ENCODE measurements around the gene ESPNL.
A peak's percentile ranks its signal among the peaks of the same experiment; 100 is the strongest.
"Not testable (repeated sequence)": the region's sequence is repeated elsewhere in the genome, so short reads cannot be mapped to it uniquely, and the experiment has no call there.

ESPNL gene

GRCh38 chr2:238065071-238065846 lies 34.9 kb upstream of the ESPNL start:
- H3K27ac Mint-ChIP-seq: no peak overlapping the region
- H3K36me3 Mint-ChIP-seq (ENCODE audit: low read depth): peaks cover 52% of the 10 kb centered on the region

GRCh38 chr2:238066218-238066617 lies 33.9 kb upstream of the ESPNL start:
- Mint-ChIP-seq H3K4me1 (ENCODE audit: low read depth) (peaks cover 64% of the 10 kb centered on the region), H3K36me3 (ENCODE audit: low read depth) (peaks cover 52% of the 10 kb centered on the region), H3K27ac (peak overlapping the region; percentile 2), H3K4me3 (no peak overlapping the region), H3K27me3 (ENCODE audit: low read depth) (no peaks in the 10 kb centered on the region), H3K9me3 (peaks cover 10% of the 10 kb centered on the region)

More at GRCh38 chr2:238065071-238065846, 34.9 kb upstream of the ESPNL start:
- H3K4me3 Mint-ChIP-seq: no peak overlapping the region
- peaks cover 10% of the 10 kb centered on the region for H3K9me3 Mint-ChIP-seq
- peaks cover 64% of the 10 kb centered on the region for H3K4me1 Mint-ChIP-seq (ENCODE audit: low read depth)
- H3K27me3 Mint-ChIP-seq (ENCODE audit: low read depth): no peaks in the 10 kb centered on the region

- peaks cover 53% of the 10 kb centered on the region for H3K36me3 Mint-ChIP-seq (ENCODE audit: low read depth)
- H3K27ac Mint-ChIP-seq: peak overlapping the region; percentile 2
- peaks cover 11% of the 10 kb centered on the region for H3K9me3 Mint-ChIP-seq
- peaks cover 62% of the 10 kb centered on the region for H3K4me1 Mint-ChIP-seq (ENCODE audit: low read depth)
- H3K27me3 Mint-ChIP-seq (ENCODE audit: low read depth); H3K4me3 Mint-ChIP-seq: not testable (repeated sequence)
Observed at GRCh38 chr2:238066718-238067117, 33.4 kb upstream of the ESPNL start.

GRCh38 chr2:238067939-238068338 lies 32.2 kb upstream of the ESPNL start:
- Mint-ChIP-seq H3K4me3 (no peak overlapping the region), H3K27me3 (ENCODE audit: low read depth) (no peaks in the 10 kb centered on the region)

GRCh38 chr2:238069021-238069709 lies 31.0 kb upstream of the ESPNL start:
- H3K9me3 Mint-ChIP-seq: peaks cover 25% of the 10 kb centered on the region
- peaks cover 74% of the 10 kb centered on the region for H3K36me3 Mint-ChIP-seq (ENCODE audit: low read depth)
- no peaks in the 10 kb centered on the region for H3K27me3 Mint-ChIP-seq (ENCODE audit: low read depth)
- peaks cover 49% of the 10 kb centered on the region for H3K4me1 Mint-ChIP-seq (ENCODE audit: low read depth)
- peak overlapping the region; percentile 85 for H3K27ac Mint-ChIP-seq
- peak overlapping the region; percentile 81 for H3K4me3 Mint-ChIP-seq

More at GRCh38 chr2:238067939-238068338, 32.2 kb upstream of the ESPNL start:
- H3K27ac Mint-ChIP-seq: peak overlapping the region; percentile 39
- peaks cover 61% of the 10 kb centered on the region for H3K4me1 Mint-ChIP-seq (ENCODE audit: low read depth)
- peaks cover 22% of the 10 kb centered on the region for H3K9me3 Mint-ChIP-seq
- peaks cover 65% of the 10 kb centered on the region for H3K36me3 Mint-ChIP-seq (ENCODE audit: low read depth)

- peak overlapping the region; percentile 81 for H3K4me3 Mint-ChIP-seq
- H3K36me3 Mint-ChIP-seq (ENCODE audit: low read depth): peaks cover 74% of the 10 kb centered on the region
- H3K9me3 Mint-ChIP-seq: peaks cover 25% of the 10 kb centered on the region
- peaks cover 47% of the 10 kb centered on the region for H3K4me1 Mint-ChIP-seq (ENCODE audit: low read depth)
- H3K27me3 Mint-ChIP-seq (ENCODE audit: low read depth): no peaks in the 10 kb centered on the region
- peak overlapping the region; percentile 85 for H3K27ac Mint-ChIP-seq
Observed at GRCh38 chr2:238069877-238070276, 30.3 kb upstream of the ESPNL start.

- H3K27me3 Mint-ChIP-seq (ENCODE audit: low read depth): no peaks in the 10 kb centered on the region
- H3K9me3 Mint-ChIP-seq: peaks cover 15% of the 10 kb centered on the region
- H3K27ac Mint-ChIP-seq: no peak overlapping the region
- peaks cover 18% of the 10 kb centered on the region for H3K4me1 Mint-ChIP-seq (ENCODE audit: low read depth)
- H3K4me3 Mint-ChIP-seq: no peak overlapping the region
- H3K36me3 Mint-ChIP-seq (ENCODE audit: low read depth): peaks cover 54% of the 10 kb centered on the region
Observed at GRCh38 chr2:238075397-238075796, 24.7 kb upstream of the ESPNL start.

- peaks cover 60% of the 10 kb centered on the region for H3K36me3 Mint-ChIP-seq (ENCODE audit: low read depth)
- H3K4me3 Mint-ChIP-seq: no peak overlapping the region
- H3K27me3 Mint-ChIP-seq (ENCODE audit: low read depth): no peaks in the 10 kb centered on the region
- no peak overlapping the region for H3K27ac Mint-ChIP-seq
- H3K9me3 Mint-ChIP-seq: peaks cover 8% of the 10 kb centered on the region
- peaks cover 11% of the 10 kb centered on the region for H3K4me1 Mint-ChIP-seq (ENCODE audit: low read depth)
Observed at GRCh38 chr2:238077292-238077691, 22.8 kb upstream of the ESPNL start.

- Mint-ChIP-seq H3K4me3 (no peak overlapping the region), H3K27me3 (ENCODE audit: low read depth) (no peaks in the 10 kb centered on the region), H3K9me3 (no peaks in the 10 kb centered on the region), H3K36me3 (ENCODE audit: low read depth) (peaks cover 51% of the 10 kb centered on the region), H3K4me1 (ENCODE audit: low read depth) (peaks cover 5% of the 10 kb centered on the region), H3K27ac (no peak overlapping the region)
Observed at GRCh38 chr2:238079874-238080327, 20.2 kb upstream of the ESPNL start.

GRCh38 chr2:238080518-238080917 lies 19.6 kb upstream of the ESPNL start:
- no peak overlapping the region for H3K27ac Mint-ChIP-seq
- H3K36me3 Mint-ChIP-seq (ENCODE audit: low read depth): peaks cover 48% of the 10 kb centered on the region
- H3K4me1 Mint-ChIP-seq (ENCODE audit: low read depth): no peaks in the 10 kb centered on the region
- H3K4me3 Mint-ChIP-seq: no peak overlapping the region
- no peaks in the 10 kb centered on the region for H3K27me3 Mint-ChIP-seq (ENCODE audit: low read depth)
- no peaks in the 10 kb centered on the region for H3K9me3 Mint-ChIP-seq

GRCh38 chr2:238081150-238081549 lies 19.0 kb upstream of the ESPNL start:
- Mint-ChIP-seq H3K9me3 (no peaks in the 10 kb centered on the region), H3K27me3 (ENCODE audit: low read depth) (no peaks in the 10 kb centered on the region), H3K4me3 (no peak overlapping the region), H3K36me3 (ENCODE audit: low read depth) (peaks cover 47% of the 10 kb centered on the region), H3K4me1 (ENCODE audit: low read depth) (no peaks in the 10 kb centered on the region), H3K27ac (no peak overlapping the region)

GRCh38 chr2:238081561-238081960 lies 18.6 kb upstream of the ESPNL start:
- no peak overlapping the region for H3K4me3 Mint-ChIP-seq
- H3K27me3 Mint-ChIP-seq (ENCODE audit: low read depth): no peaks in the 10 kb centered on the region
- no peaks in the 10 kb centered on the region for H3K4me1 Mint-ChIP-seq (ENCODE audit: low read depth)
- H3K27ac Mint-ChIP-seq: no peak overlapping the region
- H3K36me3 Mint-ChIP-seq (ENCODE audit: low read depth): peaks cover 46% of the 10 kb centered on the region
- no peaks in the 10 kb centered on the region for H3K9me3 Mint-ChIP-seq

GRCh38 chr2:238082151-238082550 lies 18.0 kb upstream of the ESPNL start:
- peaks cover 2% of the 10 kb centered on the region for H3K4me1 Mint-ChIP-seq (ENCODE audit: low read depth)
- peaks cover 43% of the 10 kb centered on the region for H3K36me3 Mint-ChIP-seq (ENCODE audit: low read depth)
- no peaks in the 10 kb centered on the region for H3K27me3 Mint-ChIP-seq (ENCODE audit: low read depth)
- H3K27ac Mint-ChIP-seq: no peak overlapping the region
- H3K9me3 Mint-ChIP-seq: no peaks in the 10 kb centered on the region
- H3K4me3 Mint-ChIP-seq: no peak overlapping the region

- no peak overlapping the region for H3K27ac Mint-ChIP-seq
- H3K4me1 Mint-ChIP-seq (ENCODE audit: low read depth): peaks cover 5% of the 10 kb centered on the region
- H3K9me3 Mint-ChIP-seq: no peaks in the 10 kb centered on the region
- peaks cover 43% of the 10 kb centered on the region for H3K36me3 Mint-ChIP-seq (ENCODE audit: low read depth)
- H3K27me3 Mint-ChIP-seq (ENCODE audit: low read depth): no peaks in the 10 kb centered on the region
- no peak overlapping the region for H3K4me3 Mint-ChIP-seq
Observed at GRCh38 chr2:238082827-238083226, 17.3 kb upstream of the ESPNL start.

- H3K9me3 Mint-ChIP-seq: no peaks in the 10 kb centered on the region
- H3K4me3 Mint-ChIP-seq: no peak overlapping the region
- H3K36me3 Mint-ChIP-seq (ENCODE audit: low read depth): peaks cover 39% of the 10 kb centered on the region
- H3K27me3 Mint-ChIP-seq (ENCODE audit: low read depth): no peaks in the 10 kb centered on the region
- peaks cover 5% of the 10 kb centered on the region for H3K4me1 Mint-ChIP-seq (ENCODE audit: low read depth)
- no peak overlapping the region for H3K27ac Mint-ChIP-seq
Observed at GRCh38 chr2:238083919-238084318, 16.2 kb upstream of the ESPNL start.

All from T-helper 1 cell treated with Interleukin-12 subunit alpha and Interleukin-12 subunit beta and Interleukin-4 antibody, amounts not matched to agents 30 μg/mL and 1 μg/mL, for 36 hours (primary cell).